Neutrophil (primary cell): ENCODE results near the gene BLOC1S4.

Experiments used
- H3K27ac ChIP-seq: fragments of 200-600 bp; sonication (generic); 2 replicates; pipeline ENCODE4 v1.5.1; 2016; ENCODE audit warnings: mild to moderate bottlenecking, moderate library complexity
- H3K27me3 ChIP-seq: fragments of 200-600 bp; sonication (generic); 2 replicates; pipeline ENCODE4 v1.6.0; 2016; ENCODE audit warnings: mild to moderate bottlenecking
- H3K36me3 ChIP-seq: fragments of 200-600 bp; sonication (generic); 2 replicates; pipeline ENCODE4 v1.5.1; 2017
- H3K4me1 ChIP-seq, 2 experiments: fragments of 200-600 bp in 1 of 2; sonication (generic) in 1 of 2; 1 replicate in 1 of 2; 2 replicates in 1 of 2; pipeline versions ENCODE4 v1.5.1 to v1.6.1; 2013 to 2016; ENCODE audit warnings: low read depth in 1 of 2, low read length in 1 of 2, mild to moderate bottlenecking in 1 of 2, moderate library complexity in 1 of 2; ENCODE audit not compliant: control insufficient read depth in 1 of 2, insufficient read depth in 1 of 2
- H3K4me3 ChIP-seq, 2 experiments: fragments of 200-600 bp in 1 of 2; sonication (generic) in 1 of 2; 1 replicate in 1 of 2; 2 replicates in 1 of 2; pipeline ENCODE4 v1.5.1; 2013 to 2016; ENCODE audit warnings: low read depth in 1 of 2, low read length in 1 of 2, mild to moderate bottlenecking in 1 of 2, moderate library complexity in 1 of 2
- H3K9me3 ChIP-seq: fragments of 200-600 bp; sonication (generic); 2 replicates; pipeline ENCODE4 v1.5.1; 2016
- CTCF ChIP-seq: fragments of 200-600 bp; sonication (generic); IDR thresholded peaks from 2 replicates; pipeline ENCODE4 v1.5.1; 2016; ENCODE audit warnings: antibody characterized with exemption

Gene BLOC1S4

GRCh38 chr4:6761649-6762615 lies 46.0 kb downstream of the BLOC1S4 start:
- Histone ChIP-seq H3K9me3 (no peaks in the 10 kb centered on the region), H3K4me3 (no peak overlapping the region), H3K36me3 (no peaks in the 10 kb centered on the region), H3K27me3 (peaks cover 24% of the 10 kb centered on the region), H3K27ac (no peak overlapping the region), H3K4me1 (no peaks in the 10 kb centered on the region)
- no peak for TF ChIP-seq CTCF

- H3K4me3 ChIP-seq, result no peak overlapping the region
- TF ChIP-seq CTCF, result no peak
- H3K36me3 ChIP-seq, result no peaks in the 10 kb centered on the region
- no peak overlapping the region for H3K27ac ChIP-seq
- H3K4me1 ChIP-seq, result peaks cover 0 to 2% of the 10 kb centered on the region in 2 experiments
- peaks cover 24% of the 10 kb centered on the region for H3K27me3 ChIP-seq
- H3K9me3 ChIP-seq, result no peaks in the 10 kb centered on the region
Observed at GRCh38 chr4:6763330-6763851, 47.4 kb downstream of the BLOC1S4 start.

GRCh38 chr4:6764976-6765620 lies 49.1 kb downstream of the BLOC1S4 start:
- Histone ChIP-seq H3K27ac (no peak overlapping the region), H3K4me1 (peaks cover 0 to 6% of the 10 kb centered on the region in 2 experiments), H3K36me3 (no peaks in the 10 kb centered on the region), H3K4me3 (no peak overlapping the region), H3K9me3 (no peaks in the 10 kb centered on the region), H3K27me3 (peaks cover 24% of the 10 kb centered on the region)
- TF ChIP-seq CTCF, result no peak

GRCh38 chr4:6765703-6766102 lies 49.7 kb downstream of the BLOC1S4 start:
- Histone ChIP-seq H3K27me3 (peaks cover 24% of the 10 kb centered on the region), H3K4me3 (no peak overlapping the region), H3K4me1 (peaks cover 0 to 6% of the 10 kb centered on the region in 2 experiments), H3K27ac (no peak overlapping the region), H3K9me3 (no peaks in the 10 kb centered on the region), H3K36me3 (no peaks in the 10 kb centered on the region)
- TF ChIP-seq CTCF, result no peak
